ENCODE measurements around the gene NOP56.
"Not testable (repeated sequence)": the region's sequence is repeated elsewhere in the genome, so short reads cannot be mapped to it uniquely, and the experiment has no call there.

NOP56 gene

DNA sequence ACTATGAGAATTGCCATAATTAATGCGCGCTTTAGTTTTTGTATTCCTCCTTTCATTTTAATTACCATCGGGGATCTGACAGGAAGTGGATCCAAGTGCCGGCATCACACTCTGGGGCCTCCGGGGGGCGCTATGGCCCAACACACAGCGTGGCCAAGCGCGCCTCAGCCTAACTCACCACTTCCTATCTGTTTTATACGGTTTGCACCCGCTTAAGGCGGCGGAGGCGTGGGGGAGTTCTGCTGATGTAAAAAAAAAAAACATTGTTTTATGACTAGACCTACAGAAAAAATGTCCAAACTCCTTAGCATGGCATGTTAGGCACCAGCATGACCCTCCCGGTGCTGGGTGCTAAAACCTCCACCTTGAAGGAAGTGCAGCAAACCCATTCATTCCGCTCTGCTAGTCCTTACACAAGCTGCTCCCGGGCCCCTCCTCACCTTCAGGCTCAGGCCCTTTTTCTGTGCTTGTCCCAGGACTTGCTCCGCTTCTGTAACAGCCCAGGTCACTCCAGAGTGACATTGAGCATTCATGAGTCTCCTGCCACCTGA lies 35.7 kb downstream of the NOP56 start:
- DNase-seq = peak; percentile 69

DNA sequence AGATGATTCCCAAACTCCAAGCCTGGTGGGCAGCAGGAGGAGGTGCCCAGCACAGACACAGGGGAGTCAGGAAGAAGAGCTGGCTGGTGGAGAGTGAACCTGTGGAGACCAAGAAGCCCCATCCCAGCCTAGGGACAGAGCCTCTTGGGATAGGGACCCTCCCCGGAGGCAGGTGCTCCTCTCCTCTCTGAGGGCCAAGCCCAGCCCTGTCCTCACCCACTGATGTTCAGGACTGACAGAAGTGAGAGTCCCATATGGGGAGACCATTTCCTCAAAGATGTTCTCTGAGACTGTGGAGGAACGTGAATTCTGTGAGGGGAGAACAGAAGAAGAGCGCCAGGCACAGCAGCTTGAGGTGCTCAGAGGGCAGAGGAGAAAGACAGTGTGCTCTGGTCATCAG lies 37.8 kb downstream of the NOP56 start:
- DNase-seq = no peak

DNA sequence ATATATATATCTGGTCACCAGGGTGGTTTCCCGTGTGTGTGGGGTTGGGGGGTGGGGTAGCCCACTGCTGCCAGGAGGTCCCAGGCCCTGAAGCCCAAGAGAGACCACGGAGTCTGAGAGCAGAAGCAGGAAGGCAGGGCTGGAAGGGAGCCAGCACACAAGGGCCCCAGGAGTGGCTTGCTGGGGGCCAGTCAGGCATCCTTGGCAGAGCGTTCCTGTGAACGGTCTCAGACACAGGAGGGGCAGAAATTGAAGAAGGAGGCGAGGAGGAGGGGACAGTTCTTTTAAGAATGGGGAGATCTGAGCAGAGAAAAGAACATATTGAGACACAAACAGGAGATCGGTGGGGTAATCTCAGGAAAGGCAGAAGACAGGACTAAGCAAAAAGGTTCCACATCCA lies 38.3 kb downstream of the NOP56 start:
- no peak for DNase-seq

DNA sequence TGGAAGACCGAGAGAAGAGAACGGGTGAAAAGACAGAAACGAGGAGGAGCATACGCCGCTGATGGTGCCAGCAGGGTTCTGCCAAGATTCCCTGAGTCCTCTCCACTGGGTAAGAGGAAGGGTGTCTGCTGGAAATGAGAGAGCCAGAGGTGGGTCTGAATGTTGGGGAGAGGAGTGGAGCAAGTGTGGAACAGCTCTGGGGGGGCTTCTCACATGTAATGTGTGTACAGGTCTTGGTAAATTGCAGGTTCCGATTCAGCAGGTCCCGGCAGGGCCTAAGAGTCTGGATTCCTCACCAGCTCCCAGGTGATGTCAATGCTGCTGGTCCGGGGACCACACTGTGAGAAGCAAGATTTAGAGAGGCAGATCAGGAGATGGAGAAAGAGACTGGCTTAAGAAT lies 38.7 kb downstream of the NOP56 start:
- DNase-seq = no peak

DNA sequence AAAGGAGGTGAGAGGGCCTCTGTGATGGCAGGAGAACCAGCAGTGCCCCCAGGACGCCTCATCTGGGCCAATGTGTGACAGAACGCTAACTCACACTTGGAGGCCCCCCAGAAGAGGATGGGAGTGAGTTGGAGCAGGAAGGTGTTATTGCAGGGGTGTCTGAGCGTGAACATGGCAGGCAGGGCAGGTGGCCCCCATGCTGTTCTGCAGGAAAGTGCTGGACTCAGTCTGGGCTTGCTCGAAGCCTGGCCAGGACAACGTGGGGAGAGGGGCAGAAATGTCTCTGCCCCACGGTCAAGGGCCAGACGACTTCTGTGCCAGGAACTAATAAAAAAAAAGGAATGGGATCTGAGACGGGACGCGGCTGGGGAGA lies 39.2 kb downstream of the NOP56 start:
- DNase-seq = no peak

DNA sequence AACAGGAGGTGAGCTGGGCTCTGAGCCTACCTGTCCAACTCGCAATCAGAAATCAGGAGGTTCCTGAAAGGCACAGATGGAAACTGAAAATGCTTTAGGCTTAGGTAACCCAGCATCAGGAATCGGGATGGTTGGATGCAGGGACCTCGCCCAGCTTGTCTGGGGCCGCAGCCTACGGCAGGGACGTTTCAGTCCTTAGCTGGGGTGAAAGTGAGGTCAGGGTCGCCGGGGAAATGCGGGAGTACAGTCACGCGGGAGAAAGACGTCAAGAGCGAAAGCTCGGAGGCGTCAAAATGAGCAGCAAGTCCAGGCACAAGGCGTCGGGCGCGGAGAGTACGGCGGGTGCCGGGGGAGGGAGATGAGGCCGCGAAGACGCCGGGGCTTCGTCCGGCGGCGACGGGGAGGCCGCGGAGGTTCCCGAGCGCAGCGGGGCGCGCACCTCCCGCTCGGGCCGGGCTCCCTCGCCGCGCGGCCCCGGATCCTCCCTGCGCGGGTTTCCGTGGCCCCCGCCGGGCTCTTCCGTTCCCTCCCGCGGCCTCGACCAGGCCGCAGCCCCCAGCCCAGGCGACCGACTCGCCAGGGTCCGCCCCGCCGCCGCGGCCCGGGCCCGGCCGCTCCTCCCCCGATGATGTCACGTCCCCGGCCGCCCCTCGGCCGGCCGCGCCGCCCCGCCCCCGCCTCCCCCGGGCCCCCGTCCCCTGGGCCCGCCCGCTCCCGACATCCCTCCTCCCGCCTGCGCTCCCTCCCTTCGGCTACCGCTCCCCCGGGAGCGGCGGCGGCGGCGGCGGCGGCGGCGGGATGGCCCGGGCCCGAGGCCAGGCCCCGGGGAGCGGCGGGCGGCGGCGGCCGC lies 39.8 kb downstream of the NOP56 start, which contains the start of gene EBF4:
Gene EBF4, plus strand, starts transcription at position 745 of the 850 bp plus-strand sequence. CDS start 866 bp downstream, outside the sequence.
- peak; percentile 43 for DNase-seq

DNA sequence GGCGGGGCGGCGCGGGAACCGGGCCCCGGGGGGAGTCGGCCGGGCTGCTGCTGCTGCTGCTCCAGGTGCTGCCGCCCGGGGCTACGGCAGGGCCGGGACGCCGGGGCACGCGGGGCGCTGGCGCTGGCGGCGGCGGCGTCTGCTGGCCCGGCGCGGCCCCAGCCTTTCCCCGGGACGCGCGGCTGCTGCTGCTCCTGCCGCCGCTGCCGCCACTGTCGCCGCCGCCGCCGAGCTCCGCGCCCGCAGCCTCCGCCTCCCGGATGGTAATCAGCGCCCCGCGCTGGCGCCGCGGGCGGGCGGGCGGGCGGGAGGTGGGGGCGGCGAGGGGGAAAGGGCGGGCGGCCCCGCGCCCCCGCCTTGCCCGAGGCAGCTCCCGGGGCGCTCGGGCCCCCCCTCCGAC lies 40.5 kb downstream of the NOP56 start:
- no peak for DNase-seq

DNA sequence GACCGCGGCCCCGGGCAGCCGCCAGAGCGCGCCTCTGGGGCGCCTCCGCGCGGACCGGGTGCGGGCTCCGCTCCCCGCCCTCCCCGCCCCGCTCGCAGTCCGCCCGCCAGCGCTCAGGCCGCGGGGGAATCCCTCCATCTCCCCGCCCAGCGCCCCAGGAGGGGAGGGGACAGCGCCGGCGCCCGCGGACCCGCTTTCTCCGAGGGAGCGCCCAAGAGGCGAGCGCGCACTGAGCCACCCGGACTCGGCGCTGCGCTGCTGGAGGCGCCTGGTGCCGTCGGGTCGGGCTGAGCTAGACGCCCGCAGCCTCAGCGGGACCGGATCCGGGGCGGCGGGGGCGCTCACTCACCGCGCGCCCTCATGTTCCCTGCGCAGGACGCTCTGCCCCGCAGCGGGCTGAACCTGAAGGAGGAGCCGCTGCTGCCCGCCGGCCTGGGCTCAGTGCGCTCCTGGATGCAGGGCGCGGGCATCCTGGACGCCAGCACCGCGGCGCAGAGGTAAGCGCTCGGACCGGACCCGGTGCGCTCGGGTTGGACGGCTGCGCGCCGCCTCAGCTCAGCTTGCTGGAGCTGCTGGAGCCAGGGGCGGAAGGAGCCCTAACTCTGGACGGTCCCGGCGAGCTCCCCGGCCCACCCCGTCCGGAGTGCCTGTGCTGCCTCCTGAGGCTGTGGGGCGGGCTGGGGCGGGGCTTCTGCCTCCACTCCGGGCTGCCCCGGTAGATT lies 41.0 kb downstream of the NOP56 start:
- peak; percentile 48 for DNase-seq

DNA sequence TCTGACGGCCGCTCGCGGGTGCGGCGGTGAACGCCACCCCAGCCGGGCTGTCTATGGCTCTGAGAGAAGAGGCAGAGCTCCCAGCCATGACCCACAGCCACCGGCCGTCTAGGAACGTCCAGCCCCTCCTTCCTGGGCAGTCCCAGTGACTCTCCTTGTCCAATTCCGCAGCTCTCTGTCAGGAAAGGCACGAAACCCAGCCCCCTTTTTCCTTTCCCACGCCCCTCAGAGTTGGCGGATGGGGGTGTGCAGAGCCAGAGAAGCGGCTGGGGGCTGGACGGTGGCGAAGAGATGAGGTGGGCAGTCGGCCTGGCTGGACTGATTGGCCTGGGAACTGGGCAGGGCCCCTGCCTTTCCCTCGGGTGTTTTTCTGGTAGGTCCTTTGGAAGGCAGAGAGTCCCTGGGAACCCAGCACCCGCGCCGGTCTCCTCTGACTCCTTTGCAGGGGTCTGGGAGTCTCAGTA lies 41.6 kb downstream of the NOP56 start:
- DNase-seq = peak; percentile 31

DNA sequence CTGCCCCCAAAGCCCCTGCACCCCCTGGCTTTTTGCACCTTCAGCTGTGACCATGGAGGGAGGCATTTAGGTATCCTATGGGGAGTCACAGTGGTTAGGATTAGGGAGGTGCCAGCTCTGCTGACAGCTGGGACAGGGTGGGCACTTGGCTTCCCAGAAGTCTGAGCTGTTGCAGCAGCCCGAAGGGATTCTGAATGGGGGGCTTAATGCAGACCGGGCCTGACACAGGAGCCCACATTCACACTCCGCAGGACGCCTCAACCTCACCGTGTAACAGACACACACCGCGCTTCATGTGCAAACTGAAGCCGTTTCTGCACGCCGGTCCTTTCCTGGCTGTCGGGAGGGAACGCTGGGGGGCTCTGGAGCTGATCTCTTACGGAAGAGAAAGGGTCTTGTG lies 42.1 kb downstream of the NOP56 start:
- DNase-seq = peak; percentile 40

DNA sequence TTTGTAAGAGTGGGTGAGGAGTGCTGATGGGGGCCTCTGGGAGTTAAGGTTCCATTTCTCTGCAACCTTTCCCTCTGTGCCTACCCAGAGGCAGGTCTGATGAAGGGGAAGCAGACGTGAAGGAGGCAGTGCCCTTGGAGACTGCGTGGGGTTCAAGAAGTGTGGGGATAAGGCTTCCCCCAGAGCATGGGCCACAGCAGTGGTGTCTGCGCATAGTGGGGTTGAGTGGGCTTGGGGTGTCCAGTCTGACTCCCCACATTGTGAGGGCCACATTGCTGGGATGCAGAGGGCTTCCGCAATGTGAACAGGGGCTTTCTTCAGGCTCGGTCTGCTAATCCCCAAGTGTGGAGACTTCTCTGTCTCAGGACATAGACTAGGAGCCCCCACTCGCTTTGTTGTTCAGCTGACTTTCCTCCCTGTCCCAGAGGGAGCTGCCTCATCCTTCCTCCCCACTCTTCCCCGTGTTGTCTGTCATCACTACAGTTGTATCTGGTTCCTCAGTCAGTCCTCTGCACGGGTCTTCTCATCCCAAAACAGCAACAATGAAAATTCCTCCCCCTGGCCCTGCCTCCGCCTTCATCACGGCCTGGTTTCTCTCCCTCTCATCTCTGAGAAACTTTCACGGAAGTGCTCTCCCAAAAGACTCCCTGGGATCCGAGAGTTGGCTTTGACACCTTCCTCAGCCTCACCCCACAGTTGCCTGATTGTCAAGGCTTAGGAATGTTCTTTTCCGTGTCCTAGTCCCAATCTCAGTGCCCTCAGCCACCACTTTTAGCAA lies 43.0 kb downstream of the NOP56 start:
- DNase-seq = no peak

DNA sequence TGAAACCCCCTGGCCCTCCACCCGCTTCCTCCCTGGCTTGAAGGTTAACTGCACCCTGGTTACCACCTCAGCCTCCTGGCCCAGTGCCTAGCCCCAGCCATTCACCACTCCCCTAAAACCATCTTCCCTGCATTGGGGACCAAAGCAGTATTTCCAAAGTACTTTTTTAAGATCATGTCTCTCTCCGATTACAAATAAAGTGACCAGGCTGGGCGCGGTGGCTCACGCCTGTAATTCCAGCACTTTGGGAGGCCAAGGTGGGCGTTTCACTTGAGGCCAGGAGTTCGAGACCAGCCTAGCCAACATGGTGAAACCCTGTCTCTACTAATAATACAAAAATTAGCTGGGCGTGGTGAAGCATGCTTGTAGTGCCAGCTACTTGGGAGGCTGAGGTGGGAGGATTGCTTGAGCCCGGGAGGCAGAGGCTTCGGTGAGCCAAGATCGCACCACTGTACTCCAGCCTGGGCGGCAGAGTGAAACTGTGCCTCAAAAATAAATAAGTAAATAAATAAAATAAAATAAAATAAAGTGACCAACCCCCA lies 43.6 kb downstream of the NOP56 start:
- not testable (repeated sequence) for DNase-seq

DNA sequence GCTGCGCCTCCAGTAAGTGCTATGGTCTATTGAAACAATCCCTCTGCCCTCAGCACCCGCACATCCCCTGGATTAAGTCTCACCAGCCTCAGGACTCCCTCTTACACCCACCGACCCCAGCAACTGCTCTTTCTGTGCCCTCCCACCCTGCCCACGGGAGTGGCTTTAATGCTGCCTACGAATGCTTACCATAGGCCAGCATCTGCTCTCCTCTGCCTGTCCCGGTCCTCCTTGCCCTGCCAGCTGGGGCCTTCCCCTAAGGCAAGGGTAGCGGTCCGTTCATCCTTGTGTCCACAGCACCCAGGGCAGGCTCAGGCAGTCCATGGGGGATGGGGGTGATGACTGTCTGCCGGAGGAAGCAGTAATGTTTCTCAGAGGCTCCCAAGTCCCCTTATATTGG lies 44.2 kb downstream of the NOP56 start:
- DNase-seq = no peak

DNA sequence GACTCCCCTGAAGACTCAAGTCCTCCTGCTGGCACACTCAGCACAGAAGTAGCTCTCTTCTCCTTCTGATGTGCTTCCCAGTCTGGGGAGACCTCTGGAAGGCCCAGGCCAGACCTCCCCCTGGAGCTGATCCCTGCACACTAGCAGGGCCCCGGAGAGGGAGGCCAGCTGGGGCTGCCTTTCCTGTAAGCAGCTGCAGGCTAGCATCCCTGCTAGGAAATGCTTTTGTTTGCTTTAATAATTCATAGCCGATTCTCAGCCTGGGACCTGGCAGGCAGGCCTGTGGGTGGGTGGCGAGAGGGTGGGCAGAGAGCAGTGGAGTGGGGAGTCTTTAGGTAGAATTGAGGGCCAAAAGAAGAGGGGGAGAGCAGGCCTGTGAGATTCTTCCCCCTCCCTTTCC lies 45.3 kb downstream of the NOP56 start:
- no peak for DNase-seq

DNA sequence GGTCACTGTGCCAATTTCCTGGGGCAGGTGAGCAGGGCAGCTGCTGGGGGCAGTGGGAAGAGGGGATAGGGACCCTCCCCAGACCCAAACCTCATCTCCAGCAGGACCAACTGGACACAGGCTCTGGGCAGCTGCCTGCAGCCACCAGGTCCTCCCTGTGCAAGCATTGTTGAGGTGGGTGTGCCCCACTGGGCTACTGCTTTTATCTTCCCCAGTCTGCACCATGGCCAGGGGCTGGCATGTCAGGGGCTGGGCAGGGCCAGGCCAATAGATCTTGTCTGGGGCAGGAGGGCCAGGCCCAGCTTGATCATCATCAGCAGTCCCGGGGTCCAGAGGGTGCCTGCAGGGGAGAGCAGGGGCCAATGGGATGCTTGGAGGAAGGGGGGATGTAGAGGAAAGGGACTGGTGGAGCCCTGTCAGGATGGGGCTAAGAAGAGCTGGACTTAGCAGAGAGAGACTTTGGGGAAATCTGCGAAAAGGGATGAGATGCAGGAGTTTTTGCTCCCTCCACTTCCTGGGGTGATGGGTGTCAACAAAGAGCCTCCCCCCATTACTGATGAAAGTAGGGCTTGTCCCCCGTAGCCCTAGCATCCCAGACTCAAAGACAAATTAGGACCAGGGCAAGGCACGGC lies 45.9 kb downstream of the NOP56 start:
- DNase-seq = no peak

DNA sequence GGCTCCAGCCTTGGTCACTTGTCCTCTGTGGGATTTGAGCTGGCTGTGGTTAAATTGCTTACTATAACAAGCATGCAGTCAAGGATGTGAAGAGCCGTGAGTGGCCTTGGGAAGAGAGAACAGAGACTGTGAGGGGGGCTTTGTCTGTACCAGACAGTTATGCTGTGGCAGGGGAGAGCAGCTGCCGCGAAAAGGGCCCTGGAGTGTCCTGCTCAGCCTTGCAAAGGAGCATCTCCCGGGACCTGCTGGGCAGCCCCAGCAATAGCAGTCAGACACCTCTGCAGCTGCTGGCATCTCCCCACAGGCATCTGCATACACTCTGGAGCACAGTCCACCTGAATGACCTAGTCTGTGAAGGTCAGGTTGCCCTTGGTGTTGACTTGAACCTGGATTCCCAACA lies 46.5 kb downstream of the NOP56 start:
- DNase-seq = no peak

DNA sequence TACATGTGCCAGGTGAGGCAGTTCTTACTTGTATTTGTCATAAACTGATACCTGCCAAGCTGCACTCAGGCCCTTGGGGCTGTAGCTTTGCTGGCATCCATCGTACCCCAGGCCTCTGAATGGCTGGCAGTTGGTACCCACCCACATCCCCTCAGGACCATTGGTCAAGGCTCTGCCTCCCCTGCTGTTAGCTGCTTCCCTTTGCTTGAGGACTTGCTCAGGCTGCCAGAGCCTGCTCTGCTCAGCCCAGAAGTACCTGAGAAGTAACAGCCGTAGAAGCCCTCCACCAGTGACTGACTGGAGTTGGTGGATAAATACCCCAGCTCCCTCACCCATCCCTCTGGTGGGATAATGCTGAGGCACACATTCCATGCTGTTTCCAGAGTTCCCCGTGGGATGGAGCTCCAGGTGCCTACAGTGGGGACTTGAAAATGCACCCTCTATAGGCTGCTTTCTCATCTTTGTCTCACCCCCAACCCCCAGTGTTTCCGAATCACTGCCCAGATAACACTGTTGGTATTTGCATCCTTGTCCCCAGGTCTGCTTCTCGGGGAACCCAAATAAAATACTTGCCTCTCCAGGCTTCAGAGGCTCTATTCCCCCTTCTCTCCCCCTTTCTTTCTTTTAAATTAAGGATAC lies 47.5 kb downstream of the NOP56 start:
- DNase-seq = no peak

DNA sequence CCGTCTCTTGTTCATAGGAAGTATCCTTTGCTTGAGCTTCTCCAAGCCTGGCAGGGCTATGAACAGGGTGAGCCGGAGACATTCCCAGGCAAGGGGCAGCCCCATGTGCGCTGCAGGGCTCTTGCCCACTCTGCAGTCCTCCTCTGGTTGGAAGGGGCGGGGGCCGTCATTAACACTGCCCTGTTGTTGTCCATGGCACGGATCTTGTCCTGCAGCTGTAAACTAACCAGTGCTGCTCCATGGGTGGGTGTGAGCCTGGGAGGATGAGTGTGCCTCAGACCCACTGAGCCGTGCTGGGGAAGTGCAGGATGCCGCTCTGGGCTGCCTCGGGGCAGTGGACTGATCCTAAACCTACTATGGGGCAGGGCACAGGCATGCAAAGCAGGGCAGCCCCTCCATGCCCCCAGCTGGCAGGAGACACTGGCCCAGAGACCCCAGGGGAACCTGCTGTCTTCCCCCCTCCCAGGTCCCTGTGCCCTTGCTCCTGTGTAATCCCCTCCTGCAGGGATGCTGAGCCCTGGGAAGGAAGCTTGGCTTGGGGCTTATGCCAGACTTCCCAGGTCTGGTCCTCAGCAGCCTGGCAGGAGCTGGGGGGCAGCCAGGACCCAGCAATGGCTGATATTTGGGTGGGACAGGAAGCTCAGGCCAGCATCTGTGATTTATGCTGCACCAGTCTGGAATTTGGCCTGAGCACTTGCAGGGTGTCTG lies 48.6 kb downstream of the NOP56 start:
- DNase-seq = no peak

DNA sequence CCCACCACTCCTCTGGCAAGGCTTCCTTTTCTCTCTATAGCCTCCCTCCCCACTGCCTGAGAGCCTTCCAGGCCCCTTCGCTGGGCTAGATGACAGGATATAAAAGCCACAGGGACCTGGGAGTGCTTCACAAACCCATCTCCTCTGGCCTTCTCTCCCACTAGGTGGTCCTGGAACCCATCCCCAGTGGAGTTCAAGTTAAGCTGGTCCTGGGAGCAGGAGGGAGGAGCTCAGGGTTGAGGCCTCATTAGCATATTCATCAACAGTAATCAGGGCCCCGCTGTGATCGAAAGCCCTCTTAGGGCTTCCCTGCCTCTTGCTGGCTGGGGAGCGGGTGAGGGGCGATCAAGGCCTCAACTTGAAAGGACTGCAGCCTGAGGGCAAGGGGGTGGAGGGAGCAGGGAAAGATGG lies 49.2 kb downstream of the NOP56 start:
- peak; percentile 19 for DNase-seq

DNA sequence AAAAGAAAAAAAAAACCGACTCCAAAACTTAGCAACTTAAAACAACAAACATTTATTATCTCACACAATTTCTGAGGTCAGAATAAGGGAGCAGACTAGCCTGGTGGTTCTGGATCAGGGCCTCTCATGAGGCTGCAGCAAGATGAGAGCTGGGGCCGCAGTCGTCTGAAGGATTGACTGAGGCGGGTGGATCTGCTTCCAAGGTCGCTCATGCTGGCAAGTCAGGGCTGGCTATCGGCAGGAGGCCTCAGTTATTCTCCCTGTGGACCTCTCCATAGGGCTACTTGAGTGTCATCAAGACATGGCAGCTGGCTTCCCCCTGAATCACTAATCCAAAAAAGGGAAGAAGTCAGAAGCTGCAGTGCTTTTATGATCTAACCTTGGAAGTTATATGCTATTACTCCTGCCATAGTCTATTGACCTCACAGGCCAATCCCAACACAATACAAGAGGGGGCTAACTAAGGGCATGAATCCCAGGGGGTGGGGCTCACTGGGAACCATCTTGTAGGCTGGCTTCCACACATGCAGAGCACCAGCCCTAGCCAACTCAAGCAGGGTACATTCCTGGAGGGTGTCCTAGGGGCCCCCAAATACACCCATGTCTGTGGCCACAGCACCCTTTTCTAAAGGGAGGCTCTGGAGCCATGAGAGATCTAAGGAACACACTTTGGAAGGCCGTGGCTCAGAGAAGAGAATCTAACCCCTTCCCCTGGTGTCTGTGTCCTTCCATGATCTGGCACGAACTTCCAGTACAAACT lies 51.5 kb downstream of the NOP56 start:
- DNase-seq = no peak

Measured in NCI-H82 (cell line).